Gastrocnemius medialis (tissue), 4 donors: ENCODE results near the gene ABI3. TPM values are rescaled to one million over a fixed set of nuclear protein-coding genes. Genes with fewer than 3 reads are reported as not detected.

Experiments used
- ATAC-seq, 2 donors: fragments of 150-250 bp; one replicate each; pipeline ENCODE4 v1.9.1; 2016
- DNase-seq, 2 donors: peaks; one replicate each; pipeline ENCODE4 v3.0.0-alpha.2; 2019
- H3K27ac ChIP-seq, 4 donors: fragments of 200-600 bp; sonication (generic); 1 replicate in 1 of 4; 2 replicates in 3 of 4; pipeline ENCODE4 v1.5.1; 2016 to 2018; ENCODE audit warnings: mild to moderate bottlenecking in 2 of 4, moderate library complexity in 1 of 4
- H3K27me3 ChIP-seq, 3 donors: fragments of 200-600 bp; sonication (generic) in 2 of 3; 1 replicate in 1 of 3; 2 replicates in 2 of 3; pipeline versions ENCODE4 v1.5.1 to v1.6.0; 2016 to 2019; ENCODE audit warnings: mild to moderate bottlenecking in 1 of 3, moderate library complexity in 1 of 3
- H3K36me3 ChIP-seq, 2 donors: fragments of 200-600 bp; sonication (generic) in 1 of 2; one replicate each; pipeline ENCODE4 v1.5.1; 2017 to 2018
- H3K4me1 ChIP-seq, 2 donors: fragments of 200-600 bp; sonication (generic) in 1 of 2; one replicate each; pipeline ENCODE4 v1.5.1; 2016 to 2017; ENCODE audit warnings: mild to moderate bottlenecking in 2 of 2
- H3K4me3 ChIP-seq, 4 donors: fragments of 200-600 bp; sonication (generic) in 3 of 4; 1 replicate in 1 of 4; 2 replicates in 3 of 4; pipeline ENCODE4 v1.5.1; 2016 to 2019; ENCODE audit warnings: mild to moderate bottlenecking in 2 of 4
- H3K9me3 ChIP-seq, 3 donors: fragments of 200-600 bp; sonication (generic) in 2 of 3; 1 replicate in 1 of 3; 2 replicates in 2 of 3; pipeline ENCODE4 v1.5.1; 2016 to 2019
- CTCF ChIP-seq, 5 experiments: fragments of 450-650 bp in 3 of 5; fragments of 200-600 bp in 2 of 5; sonication (generic) in 2 of 5; IDR thresholded peaks in 4 of 5; conservative IDR thresholded peaks in 1 of 5; 1 replicate in 4 of 5; 2 replicates in 1 of 5; pipeline ENCODE4 v1.5.1; 2016 to 2019; ENCODE audit warnings: antibody characterized with exemption in 5 of 5, mild to moderate bottlenecking in 3 of 5, moderate library complexity in 3 of 5
- POLR2A ChIP-seq, 2 donors: fragments of 450-650 bp; IDR thresholded peaks; one replicate each; pipeline ENCODE4 v1.6.1; 2017; ENCODE audit warnings: antibody characterized with exemption in 2 of 2, mild to moderate bottlenecking in 2 of 2, moderate library complexity in 2 of 2
- in situ Hi-C, 4 donors: fragments of 200-750 bp; cut with MboI; loops; one replicate each; pipeline versions ENCODE4 v1.15.0 to v1.8.0; 2017; ENCODE audit warnings: low sequenced_read_pairs in 4 of 4
- intact Hi-C: fragments of 100-400 bp; cut with DNase I; formaldehyde crosslinking; loops from one replicate; pipeline ENCODE4 v1.15.1; 2023; ENCODE audit warnings: low total_unique reads
- total RNA-seq, 4 donors: library from RNA; depleted of rRNA; stranded (reverse); fragments of >200 nt; gene quantifications; one replicate each; pipeline versions ENCODE4 v1.1.0 to v1.2.3, GENCODE V29; 2016

ABI3 gene
- total RNA-seq, 4 donors from 2014 or later = 1.2 to 2.6 (median 2.4) TPM

- ATAC-seq (no peak), DNase-seq (no peak)
- H3K4me3 ChIP-seq = no peak overlapping the region
- TF ChIP-seq CTCF (IDR thresholded peaks at IDR 0.05 in 4 of 5, conservative IDR thresholded peaks at IDR 0.05 in 1 of 5) (no peak), POLR2A (IDR thresholded peaks at IDR 0.05) (no peak)
- H3K27me3 ChIP-seq = no peaks in the 10 kb centered on the region
- H3K36me3 ChIP-seq = no peaks in the 10 kb centered on the region
- H3K27ac ChIP-seq = no peak overlapping the region
- intact Hi-C loops (no loop called here), in situ Hi-C loops (no loop called here)
- peaks cover 7 to 10% of the 10 kb centered on the region in 2 donors for H3K4me1 ChIP-seq
- no peaks in the 10 kb centered on the region for H3K9me3 ChIP-seq
These were observed 39.5 kb downstream of the ABI3 start for GRCh38 chr17:49249890-49250522.

GRCh38 chr17:49252148-49252695, 41.7 kb downstream of the ABI3 start:
- in situ Hi-C loops (no loop called here), intact Hi-C loops (no loop called here)
- no peak for DNase-seq
- Histone ChIP-seq H3K27ac (no peak overlapping the region), H3K4me3 (no peak overlapping the region), H3K36me3 (no peaks in the 10 kb centered on the region), H3K9me3 (no peaks in the 10 kb centered on the region), H3K4me1 (peaks cover 7 to 10% of the 10 kb centered on the region in 2 donors), H3K27me3 (no peaks in the 10 kb centered on the region)
- no peak for ATAC-seq
- TF ChIP-seq POLR2A (IDR thresholded peaks at IDR 0.05) = no peak
- TF ChIP-seq CTCF (IDR thresholded peaks at IDR 0.05 in 4 of 5, conservative IDR thresholded peaks at IDR 0.05 in 1 of 5) = no peak

GRCh38 chr17:49254066-49254465, 43.6 kb downstream of the ABI3 start:
- Histone ChIP-seq H3K36me3 (no peaks in the 10 kb centered on the region), H3K4me1 (peaks cover 4 to 8% of the 10 kb centered on the region in 2 donors), H3K4me3 (no peak overlapping the region), H3K27me3 (no peaks in the 10 kb centered on the region), H3K27ac (no peak overlapping the region), H3K9me3 (no peaks in the 10 kb centered on the region)
- TF ChIP-seq CTCF (IDR thresholded peaks at IDR 0.05 in 4 of 5, conservative IDR thresholded peaks at IDR 0.05 in 1 of 5) = no peak
- TF ChIP-seq POLR2A (IDR thresholded peaks at IDR 0.05) = no peak
- DNase-seq (no peak), ATAC-seq (no peak)
- intact Hi-C loops (no loop called here), in situ Hi-C loops (no loop called here)

- intact Hi-C loops (no loop called here), in situ Hi-C loops (no loop called here)
- Histone ChIP-seq H3K27me3 (no peaks in the 10 kb centered on the region), H3K4me1 (no peaks in the 10 kb centered on the region), H3K27ac (no peak overlapping the region), H3K4me3 (no peak overlapping the region), H3K36me3 (no peaks in the 10 kb centered on the region), H3K9me3 (no peaks in the 10 kb centered on the region)
- DNase-seq = no peak
- TF ChIP-seq CTCF (IDR thresholded peaks at IDR 0.05 in 4 of 5, conservative IDR thresholded peaks at IDR 0.05 in 1 of 5) (no peak), POLR2A (IDR thresholded peaks at IDR 0.05) (no peak)
- no peak for ATAC-seq
These were observed 44.6 kb downstream of the ABI3 start for GRCh38 chr17:49255125-49255524.
